Stimulated activated CD4-positive, alpha-beta T cell treated with anti-CD3 and anti-CD28 coated beads, Interleukin-2, amount 100 ng/mL, for 4 hours (primary cell): ENCODE measurements around the gene IMMP2L.

Experiments used
- DNase-seq: peaks from one replicate; pipeline ENCODE4 v3.0.0-alpha.2; 2020; ENCODE audit warnings: low read depth

IMMP2L gene

DNA sequence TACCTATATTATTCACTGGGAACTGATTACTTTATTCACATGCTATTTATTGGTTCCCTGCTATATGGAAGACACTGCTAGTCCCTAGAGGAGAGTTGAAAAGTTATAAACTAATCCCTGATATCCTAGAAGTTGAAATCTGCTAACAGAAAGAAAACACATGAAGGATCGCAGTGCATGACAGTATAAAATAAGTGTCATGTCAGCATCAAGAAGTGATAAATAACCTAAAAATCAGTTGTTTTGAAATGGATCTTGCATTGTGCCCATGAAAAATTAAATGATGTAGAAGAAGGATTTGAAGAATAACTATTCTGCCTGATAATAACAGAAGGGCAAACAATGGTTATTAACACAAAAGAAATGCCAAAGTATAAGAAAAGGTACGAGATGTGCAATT, 764.6 kb downstream of the IMMP2L start:
- no peak for DNase-seq

DNA sequence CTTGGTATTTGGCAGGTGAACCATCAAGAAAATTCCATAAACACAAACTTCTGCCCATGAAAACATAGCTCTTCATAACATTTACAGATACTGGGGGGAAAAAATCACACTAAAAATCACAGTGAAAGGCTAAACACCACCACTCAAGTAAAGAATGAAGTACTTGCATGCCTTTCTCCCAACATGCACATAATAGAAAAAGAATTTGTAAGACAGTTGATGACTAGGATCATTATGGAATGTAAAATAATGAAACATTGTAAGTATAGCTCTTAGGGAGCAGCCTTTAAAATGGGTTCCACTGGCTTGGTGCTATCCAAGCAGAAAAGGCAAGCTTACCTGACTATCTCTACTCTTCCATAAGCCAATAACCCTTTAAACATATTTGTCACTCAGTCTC, 771.3 kb downstream of the IMMP2L start:
- no peak for DNase-seq

DNA sequence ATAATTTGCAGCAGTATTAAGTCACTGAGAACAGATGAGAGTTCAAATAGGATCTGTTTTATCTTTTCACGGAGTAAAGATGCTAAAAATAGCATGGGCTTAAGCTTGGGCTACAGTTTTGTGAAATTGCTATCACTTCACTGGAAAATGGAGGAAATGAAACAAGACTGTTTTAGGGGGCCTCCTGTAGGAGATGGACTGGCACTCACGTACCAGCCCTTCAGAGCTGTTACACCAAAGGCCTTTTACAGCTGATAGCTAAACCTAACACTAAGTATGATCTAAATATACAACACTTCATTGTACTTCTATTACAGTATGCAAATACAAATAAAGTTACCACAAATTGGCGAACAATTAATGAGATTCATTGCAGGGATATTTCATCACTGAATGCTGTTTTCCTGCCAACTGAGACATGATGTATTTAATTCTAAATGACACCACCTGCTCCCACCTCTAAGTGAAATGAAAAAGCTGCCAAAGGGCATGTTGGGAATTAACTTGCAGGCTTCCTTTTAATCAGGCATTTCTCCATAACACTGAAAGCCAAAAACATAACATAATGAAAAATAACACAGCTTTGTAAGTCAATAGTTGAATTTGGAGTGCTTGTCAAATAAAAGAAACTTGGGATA, 775.8 kb downstream of the IMMP2L start:
- no peak for DNase-seq

DNA sequence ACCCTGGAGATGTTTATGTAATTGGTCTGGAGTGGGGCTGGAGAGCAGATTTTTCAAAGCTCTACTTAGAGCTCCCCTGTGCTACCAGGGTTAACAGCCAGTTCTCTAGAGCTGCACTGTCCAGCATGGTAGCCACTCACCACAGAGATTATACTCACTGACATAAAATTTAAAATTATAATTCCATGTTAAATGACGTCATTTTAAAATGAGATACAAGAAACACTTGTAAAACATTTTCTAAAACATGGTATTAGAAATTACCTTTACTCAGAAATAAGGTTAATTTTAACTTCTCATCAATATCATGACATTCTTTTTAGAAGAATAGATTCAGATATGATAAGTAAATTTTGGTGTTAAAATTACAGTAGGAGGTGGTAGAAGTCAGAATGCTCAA, 777.5 kb downstream of the IMMP2L start:
- no peak for DNase-seq

DNA sequence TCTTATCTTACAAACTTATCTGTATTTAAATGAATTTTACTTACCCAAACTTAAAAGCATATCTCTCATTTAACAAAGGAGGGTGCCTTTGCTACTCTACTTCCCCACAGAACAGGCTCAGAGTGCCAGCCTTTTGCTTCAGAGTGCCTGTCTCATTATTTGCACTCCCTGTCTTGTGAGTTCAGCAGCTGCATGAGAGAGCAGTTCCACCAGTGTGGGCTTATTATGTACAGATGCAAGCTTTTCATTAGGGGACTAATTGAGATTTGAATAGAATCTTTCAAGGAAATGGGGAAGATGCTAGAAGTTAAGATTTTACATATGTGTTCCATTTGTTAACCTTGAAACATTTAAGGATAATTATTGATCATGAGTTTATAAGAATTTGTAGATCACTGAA, 781.6 kb downstream of the IMMP2L start:
- DNase-seq: no peak

DNA sequence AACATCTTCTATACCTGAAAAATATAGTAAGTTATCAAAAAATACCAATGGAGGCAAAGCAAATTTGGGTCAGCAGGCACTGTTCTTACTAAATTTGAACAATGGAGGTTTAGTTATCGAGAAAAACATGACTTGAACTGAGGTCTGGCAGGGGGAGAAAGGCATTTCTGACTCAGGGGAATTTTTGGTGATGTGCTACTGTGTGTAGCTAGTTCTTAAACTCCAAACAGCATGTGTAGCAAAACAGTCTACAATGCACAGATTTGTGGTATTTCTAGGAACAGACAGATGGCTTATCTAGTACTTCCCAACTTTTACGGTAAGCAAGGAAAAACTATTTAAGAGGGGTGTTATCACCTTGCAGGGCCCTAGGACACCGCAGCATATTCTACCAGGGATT, 783.0 kb downstream of the IMMP2L start:
- no peak for DNase-seq

DNA sequence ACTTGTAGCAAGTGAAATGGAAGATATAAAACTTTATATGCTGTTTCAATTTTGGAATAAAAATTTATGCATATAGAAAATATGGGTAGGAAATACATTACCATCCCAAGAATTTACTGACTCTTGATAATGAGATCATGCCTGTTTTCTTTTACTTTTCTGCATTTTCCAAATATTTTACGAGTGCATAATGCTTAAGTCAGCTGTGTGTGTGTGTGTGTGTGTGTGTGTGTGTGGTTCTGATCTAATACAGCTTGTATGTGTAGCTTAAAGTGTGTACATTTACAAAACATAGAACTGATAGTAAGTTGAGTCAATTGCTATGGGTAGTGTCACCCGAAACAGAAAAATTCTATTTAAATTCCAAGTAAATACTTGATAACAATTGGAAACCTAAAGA, 787.2 kb downstream of the IMMP2L start:
- DNase-seq: no peak

DNA sequence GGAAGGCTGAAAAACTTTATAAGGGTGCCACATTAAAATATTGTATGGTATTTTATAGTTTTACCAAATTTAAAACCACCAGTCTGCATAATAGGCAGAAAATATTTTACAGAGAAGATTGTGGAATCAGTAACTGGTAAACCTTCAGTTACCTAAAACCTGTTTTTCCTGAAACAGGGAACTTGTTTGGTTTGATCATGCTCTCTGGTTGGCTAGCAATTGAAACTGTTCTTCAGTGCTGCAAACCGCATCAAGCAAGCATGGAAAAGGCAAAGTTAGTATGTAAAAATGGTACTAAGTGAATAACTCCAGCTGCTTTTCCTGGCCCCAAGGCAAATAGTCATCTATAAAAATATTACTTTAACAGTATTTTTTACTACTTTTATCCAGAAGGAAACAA, 788.2 kb downstream of the IMMP2L start:
- no peak for DNase-seq

DNA sequence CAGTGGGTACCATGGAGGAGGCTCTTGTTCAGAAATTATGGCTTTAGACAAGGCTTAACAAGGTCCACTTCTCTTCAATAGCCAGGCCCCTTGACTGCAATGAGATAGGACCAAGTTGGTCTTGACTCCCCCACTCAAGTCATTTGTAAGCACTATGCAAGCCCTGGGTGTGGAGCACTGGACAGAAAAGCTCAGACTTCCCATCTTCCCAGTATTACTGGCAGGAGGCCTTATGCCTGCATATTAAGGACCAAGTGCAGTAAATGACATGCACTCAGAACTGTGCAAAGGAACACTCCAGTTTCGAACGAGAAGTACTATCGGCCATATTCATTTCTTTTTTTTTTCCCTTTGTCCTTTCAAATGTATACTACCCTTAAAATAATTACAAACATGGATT, 789.7 kb downstream of the IMMP2L start:
- no peak for DNase-seq

DNA sequence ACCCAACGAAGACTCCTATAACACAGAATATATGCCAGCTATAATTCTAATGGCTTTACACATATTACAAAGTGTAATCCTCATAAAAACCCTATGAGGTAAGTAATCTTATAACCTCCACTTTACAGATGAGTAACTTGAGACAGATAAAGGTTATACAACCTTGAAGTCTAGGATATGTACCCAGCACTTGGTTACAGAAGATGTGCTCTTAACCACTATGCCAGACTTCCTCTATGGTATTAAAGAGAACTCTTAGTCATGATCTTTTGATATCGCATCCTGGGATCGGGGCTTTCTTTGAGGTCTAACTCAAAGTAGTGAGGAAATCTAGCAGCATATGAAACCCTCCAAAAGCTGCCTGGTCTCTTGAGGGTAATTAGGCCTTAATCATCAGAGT, 790.6 kb downstream of the IMMP2L start:
- no peak for DNase-seq

DNA sequence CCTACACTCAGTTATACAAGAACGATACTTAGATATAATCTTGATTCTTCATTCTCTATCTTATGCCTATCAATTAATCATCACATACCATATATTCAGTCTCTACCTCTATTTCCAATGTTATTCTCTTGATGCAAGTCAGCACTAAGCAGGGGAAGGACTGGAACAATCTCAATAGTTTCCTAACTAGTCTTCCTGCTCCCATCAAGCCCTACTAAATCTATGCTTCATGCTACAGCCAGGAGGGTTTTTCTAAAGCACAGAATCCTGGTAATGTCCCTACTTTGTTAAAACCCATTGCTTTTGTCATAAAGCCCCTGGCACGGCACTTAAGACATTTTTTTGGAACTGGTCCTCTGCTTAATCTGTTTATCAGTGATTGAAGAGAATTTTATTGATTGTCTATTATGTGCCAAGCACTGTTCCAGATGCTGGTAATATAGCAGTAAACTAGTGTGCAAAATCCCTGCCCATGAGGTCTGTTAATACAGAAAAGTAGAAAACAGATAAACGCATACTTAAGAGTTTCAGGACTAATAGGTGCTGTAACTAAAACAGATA, 794.7 kb downstream of the IMMP2L start:
- no peak for DNase-seq

DNA sequence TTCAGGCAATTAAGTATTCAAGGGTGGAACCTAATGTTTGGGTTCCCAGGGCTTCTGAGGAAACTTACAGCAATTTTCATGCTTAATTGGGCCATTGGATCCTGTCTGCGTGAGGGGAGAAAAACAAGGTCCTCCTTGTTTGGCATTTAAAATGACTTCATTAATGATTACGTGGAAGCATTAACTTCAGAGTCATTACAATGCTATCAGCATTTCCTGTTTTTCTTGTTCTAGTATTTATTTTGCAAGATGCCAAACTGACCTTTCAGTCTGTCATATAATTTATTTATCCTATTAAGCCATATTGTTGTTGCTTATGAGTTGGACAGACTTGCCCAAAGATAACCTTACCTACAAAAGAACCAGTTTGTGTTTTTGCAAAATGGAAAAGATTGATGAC, 795.4 kb downstream of the IMMP2L start:
- DNase-seq: no peak

DNA sequence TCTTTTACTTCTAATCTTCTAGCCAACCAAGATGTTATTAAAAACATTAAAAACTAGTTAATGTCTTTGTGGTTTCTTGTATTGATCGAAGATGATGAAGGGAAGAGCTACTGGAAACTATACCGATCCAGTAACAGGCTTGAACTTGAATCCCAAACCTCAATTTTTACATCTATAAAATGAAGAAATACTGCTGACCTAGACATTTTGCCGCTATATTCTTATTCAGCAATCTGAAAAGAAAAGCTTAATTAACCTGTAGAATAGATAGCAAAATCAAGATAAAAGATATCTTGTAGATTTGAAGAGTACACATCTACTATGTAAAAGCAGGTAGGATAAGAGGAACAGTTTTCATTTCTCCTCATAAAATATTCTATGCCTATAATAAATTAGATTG, 797.4 kb downstream of the IMMP2L start:
- no peak for DNase-seq

DNA sequence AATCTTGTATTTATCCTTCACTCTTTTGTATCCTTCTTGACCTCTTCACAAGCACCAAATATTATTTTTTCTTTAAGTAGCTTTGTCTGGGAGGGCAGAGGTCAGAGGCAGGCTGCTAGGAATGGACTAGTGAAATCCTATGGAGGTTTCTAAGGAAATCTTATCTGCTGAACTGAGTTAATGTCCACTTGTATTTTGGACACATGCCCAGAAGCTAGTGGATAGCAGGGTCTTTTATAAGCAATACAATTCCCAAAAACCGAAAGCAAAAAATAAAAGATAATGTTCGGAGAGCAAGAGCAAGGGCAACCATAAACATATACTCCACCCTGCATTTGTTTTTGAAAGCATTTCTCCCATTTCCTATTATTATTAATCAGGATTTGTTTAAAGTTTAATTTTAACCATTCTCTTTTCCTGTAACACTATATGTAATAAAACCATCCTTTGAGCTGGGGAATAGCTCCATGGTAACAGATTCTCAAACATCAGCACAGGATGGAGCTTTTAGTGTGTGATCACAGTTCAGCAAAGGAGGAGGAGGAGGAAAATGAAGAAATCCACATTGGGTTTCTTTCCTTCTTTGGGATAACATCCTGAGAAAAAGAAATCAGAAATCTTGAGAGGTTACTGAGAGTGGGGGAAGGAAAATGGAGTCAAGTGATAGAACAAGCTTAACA, 799.6 kb downstream of the IMMP2L start:
- DNase-seq: no peak

DNA sequence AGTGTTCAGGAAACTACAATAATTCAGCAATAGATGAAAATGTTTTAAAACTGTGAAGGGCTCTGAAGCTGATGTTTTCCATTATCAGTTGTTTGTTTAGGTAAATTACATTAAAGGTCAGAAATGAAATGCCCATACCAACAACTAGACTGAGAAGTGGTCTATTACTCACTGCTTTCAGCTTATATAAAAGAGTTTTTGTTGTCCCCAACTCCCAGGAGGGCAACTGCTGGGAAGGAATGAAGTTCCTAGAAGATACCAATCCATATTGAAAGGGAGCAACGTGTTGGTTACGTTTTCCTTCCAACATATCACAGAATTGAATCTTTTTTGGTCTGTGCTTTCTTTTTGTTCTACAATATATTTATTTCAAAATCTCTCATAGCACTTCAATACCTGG, 802.0 kb downstream of the IMMP2L start:
- no peak for DNase-seq

DNA sequence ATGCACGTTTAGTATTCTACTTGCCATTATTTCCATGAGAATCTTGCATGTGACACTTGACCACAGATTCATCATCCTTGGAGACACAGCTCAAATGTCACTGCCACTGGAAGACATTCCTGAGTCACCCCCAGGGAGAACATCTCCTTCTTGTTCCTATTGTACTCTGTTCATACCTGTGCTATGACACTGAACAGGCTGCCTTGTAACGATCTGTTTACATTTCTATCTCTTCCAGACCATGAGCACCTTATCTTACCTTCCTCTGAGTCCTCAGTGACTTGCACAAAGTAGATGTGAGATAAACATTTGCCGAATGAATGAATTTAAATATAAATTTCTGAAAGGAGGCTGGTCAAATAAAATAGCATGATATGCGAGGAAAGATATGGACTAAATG, 803.2 kb downstream of the IMMP2L start:
- DNase-seq: no peak

DNA sequence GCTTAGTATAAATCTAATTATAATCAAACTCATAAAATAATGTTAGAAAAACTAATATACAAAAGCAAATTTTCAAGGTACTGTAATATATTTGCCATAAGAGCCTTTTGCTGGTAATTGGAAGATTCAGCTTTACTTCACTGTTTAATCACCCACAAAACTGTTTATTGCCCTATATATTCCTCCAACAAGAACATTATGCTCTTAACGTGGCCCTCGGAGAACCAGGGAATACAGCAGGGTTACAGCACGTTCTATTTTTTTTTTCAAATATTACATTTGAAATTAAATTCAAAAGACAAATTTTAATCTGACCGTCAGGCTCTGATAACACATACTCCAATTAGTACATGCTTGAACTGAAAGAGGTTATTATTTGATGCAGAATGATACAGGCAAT, 807.6 kb downstream of the IMMP2L start:
- no peak for DNase-seq

DNA sequence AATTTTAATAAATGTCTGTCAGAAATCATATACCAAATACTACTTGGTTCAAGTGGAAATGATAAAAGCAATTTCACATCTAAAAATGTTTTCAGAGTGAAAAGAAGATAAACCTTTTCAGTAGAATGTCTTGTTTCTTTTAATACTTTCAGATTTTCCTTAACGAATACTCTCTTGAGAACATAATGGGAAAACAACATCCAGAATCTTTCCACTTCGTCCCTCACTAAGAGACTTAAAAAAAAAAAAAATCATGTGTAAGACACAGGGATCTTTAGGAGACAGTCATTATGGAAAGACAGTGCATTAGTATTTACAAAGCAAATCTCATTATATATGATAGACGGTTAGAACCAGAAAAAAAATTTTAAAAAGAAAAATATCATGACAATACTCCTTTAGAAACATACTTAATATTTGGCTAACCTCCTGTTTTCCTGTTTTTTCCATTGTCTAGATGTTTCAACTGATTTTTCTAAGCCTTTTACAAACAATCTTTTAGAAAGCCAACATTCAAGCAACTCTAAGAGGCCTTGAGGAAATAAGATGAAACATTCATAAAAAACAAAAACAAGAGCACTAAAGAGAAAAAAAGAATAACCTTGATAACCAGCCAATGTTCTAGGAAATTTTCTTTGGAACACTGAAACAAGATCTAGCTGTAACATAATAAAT, 811.2 kb downstream of the IMMP2L start:
- no peak for DNase-seq

DNA sequence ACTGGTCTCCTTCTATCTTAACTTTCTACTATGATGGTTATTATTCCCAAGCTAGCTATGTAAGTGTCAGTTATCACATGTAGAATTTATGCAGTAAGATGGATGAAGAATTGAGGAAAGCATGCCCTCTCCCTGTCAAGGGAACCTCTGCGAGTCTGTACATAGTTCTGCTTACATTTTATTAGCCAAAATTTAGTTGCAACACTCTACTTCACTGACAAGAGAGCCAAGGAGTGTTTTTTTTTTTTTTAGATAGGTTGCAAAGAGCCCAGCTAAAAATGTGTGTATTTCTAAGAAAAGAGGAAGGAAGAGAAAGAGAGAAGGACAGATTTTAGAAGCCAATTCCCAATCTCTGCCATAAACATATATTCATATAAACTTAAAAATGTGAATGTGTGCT, 829.1 kb downstream of the IMMP2L start:
- DNase-seq: no peak

DNA sequence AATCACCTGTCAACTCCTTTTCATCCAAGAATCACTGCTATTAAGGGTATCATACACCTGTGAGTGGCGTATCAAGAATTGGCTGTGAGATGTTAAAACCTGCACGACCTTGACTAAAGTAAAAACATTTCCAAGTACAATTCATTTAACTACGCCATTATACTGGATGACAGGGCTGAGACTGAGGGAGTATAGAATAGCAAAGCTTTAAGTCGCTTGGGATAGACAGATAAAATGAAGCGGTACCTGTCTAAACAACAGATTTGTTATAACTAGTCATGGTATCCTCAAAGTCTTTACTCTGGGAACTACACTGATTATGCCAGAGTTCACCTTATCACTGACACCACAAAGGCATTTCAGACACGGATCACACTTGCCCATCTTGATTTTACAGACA, 837.5 kb downstream of the IMMP2L start:
- DNase-seq: no peak

DNA sequence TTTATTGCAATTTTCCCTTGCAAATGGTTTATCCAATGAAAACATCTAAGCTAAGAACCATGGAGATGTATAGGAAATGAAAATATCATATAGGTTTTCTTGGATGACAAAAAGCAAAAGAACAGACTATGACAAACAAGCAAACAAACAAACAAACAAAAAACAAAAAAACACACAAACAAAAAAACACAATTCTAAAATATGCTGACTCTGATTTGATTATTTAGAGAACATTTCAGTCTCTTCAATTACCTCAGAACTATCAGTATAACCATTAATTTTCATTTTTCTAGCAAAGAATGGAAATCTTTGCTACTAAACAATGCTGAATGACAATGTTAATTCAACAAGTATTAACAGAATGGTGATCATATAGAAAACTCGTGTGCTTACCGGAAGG, 840.9 kb downstream of the IMMP2L start:
- DNase-seq: no peak

DNA sequence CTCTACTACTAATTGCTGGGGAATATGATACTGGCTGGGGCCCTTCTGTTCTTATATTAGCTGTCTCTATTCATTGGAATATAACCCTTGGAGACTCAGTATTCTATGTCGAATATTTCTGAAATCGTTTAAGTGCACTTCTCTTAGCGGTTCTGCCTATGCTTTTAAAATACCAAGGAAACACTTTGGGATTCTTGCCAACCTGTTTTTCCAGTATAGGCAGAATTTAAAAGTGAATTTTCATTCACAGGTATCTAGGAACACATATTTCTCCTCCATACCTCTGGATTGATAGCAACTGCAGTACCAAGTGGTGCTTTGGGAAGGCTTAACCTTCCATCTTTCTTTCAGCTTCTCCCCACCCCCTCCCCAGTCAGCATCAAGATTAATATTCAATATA, 841.7 kb downstream of the IMMP2L start:
- no peak for DNase-seq

DNA sequence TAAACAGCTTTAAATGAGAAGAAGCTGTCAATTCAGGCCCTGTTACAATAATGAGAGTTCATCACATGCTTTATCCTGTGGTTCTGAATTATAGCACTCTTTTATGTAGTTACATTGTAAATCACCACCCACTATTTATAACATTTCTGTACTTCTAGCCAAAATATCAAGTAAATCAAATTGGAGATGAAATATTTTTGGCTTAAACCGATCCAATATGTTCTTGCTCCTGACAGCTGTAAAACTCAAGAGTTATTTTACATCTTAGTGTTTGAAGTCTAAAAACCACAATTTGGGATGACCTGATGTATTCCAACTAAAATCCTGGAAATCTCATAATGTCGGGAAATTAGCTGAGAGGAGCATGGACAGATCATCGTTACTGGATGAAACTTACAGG, 842.6 kb downstream of the IMMP2L start:
- DNase-seq: no peak
